Measurements from ENCODE around the gene FAF1.

DNA sequence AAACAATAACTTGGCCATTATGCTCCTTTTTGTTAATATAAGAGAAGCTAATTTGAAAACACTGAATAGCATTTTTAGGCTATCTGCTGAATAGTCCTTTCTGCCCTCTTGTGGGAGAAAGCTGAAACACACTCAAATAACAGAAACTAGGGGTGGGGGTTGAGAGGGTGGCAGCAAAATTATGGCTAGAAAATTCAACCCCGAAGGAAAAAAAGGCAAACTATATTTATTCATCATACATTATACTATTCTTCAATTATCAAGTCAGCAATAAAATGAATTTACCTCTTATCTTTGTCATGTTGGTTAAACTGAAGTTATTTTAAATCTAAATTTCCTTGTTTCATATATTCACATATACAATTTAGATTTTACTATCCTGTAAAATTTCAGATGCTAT, 255.9 kb downstream of the FAF1 start:
- no peak for TF ChIP-seq GATA2 (IDR thresholded peaks at IDR 0.05; ENCODE audit: low read depth, low read length)
- no peak for TF ChIP-seq GATA3 (IDR thresholded peaks at IDR 0.05; ENCODE audit: low read depth, low read length)

Measured in SH-SY5Y (cell line).